NCI-H1694 (cell line): ENCODE measurements around the gene UBXN10.
A peak's percentile ranks its signal among the peaks of the same experiment; 100 is the strongest.

Source experiments
- DNase-seq: peaks from one replicate; lab custom pipeline; 2025; lab: John Stamatoyannopoulos, UW

UBXN10 gene

DNA sequence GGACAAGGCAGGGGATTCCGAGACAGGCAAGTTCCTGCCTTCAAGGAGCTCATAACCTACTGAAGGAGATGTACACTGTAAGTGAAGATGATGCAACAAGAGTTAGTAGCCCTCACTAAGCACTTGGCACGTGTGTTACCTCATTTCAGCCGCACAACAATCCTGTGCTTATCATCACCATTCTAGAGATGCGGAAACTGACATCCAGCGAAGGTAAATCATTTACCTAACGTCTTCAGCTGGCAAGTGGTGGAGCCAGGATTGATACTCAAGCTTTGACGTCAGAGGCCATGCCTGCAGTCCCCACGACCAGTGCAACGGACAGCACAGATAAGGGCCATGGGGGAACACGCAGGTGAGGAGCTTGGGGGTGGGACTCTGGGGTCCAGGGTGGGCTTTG, 2.9 kb upstream of the UBXN10 start:
- no peak for DNase-seq

DNA sequence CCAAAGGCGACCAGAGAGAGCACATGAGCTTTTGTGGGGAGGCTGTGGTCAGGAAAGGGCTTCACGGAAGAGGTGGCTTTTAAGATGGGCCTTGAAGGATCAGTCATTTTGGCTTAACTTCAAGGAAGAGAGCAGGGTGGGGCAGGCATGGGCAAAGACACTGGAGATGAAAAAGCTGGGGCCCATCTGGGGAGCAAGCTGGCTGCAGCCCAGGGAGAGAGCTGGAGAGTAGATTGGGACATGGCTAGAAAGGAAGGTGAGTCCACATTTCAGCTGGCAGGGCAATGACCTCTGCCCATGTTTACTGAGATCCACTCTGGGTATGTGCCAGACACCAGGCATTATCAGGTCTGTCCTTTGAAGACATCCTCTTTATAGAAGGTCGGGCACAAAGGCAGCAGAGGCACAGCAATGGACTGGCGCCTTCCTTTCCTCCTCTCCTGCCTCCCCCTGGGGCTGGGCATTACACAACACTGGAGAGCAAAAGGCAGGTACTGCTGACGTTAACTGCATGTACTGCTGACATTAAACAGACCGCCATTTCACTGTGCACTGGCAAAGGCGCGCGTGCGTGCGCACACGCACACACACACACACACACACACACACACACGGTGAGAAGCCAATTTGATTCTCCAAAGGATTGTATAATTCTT, 2.2 kb upstream of the UBXN10 start:
- DNase-seq: no peak

DNA sequence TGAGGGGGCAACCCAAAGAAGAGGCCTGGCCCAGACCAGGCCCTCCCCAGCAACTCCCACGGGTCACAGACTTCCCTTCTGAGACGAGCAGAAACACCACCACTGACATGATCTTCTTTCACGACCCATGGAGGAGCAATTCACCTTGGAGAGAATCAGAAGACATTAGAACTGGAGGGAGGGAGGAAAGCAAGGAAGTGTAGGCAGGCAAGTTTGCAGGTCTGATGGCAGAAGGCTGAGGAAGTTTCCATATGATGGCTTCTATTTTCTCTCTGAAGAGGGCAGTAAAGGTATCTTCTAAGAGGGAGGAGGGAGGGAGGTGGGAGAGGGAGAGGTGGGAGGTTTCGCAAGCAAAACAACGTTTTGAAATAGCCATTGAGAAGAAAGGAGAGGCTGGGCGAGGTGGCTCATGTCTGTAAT, 1.4 kb upstream of the UBXN10 start:
- no peak for DNase-seq

DNA sequence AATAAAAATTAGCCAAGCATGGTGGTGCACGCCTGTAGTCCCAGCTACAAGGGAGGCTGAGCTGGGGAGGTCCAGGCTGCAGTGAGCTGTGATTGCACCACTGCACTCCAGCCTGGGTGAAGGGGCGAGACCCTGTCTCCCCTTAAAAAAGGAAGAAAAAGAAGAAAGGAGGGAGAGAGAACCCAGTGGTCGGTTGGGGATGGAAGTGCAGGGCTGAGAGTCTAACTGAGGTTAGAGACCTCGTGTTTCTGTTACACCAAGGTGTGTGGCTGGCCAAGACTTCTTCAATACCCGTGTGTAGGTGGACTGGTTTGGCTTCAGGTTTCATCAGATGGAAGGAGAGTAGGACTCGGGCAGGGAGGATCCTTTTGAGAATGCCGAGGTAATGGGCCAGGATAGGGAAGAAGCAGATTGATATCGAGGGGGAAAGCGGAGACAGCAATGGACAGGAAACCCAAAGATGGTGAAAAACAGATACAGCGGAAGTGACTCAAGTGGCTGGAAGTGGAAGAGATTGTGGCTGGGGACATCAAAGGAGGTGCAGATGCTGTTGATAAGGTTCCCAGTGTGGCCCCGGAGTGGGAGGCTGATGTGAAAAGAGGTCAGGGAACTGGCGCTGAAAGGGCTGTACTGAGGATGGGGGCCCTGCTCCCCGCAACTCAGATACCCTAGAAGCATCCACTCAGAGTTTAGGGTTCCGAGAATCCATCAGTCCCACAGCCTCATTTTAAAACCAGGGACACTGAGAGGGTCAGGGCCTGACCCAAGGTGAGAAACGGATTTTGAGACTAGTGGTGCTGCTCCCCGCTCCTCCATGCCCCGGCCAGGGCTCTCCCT, 681 bp upstream of the UBXN10 start:
- DNase-seq: no peak

DNA sequence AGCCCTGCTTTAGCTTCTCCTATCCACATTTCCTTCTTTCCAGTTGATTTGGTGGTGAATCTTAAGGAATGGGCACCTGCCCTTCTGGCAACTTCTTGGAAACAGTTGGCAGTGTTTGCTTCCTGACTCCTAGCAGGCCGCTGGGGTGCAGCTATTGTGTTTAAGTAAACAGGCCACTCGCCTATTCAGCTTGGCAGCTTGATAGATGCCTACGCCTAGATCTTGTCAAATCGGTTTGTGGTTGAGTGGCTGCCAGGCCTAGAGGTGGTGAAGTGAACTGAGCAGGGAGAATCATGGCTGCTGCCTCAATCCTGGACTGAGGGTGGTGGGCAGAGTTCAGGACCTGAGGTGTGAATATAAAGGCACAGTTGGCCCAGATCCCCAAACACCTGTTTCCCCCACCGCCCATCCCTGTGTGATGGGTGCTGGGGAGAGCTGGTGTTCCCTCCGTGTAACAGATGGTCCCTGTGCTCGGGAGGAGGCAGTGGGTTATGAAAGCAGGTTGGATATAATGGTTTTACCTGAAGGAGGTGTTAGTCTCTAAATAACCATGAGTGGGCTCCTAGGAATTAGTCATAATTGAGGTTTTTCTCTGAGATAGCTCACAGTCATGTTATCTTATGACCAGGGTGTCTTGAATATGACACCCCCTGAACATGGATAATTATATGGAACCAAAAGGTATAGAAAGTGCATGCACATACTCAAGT, 1.4 kb downstream of the UBXN10 start:
- DNase-seq: peak; percentile 48

DNA sequence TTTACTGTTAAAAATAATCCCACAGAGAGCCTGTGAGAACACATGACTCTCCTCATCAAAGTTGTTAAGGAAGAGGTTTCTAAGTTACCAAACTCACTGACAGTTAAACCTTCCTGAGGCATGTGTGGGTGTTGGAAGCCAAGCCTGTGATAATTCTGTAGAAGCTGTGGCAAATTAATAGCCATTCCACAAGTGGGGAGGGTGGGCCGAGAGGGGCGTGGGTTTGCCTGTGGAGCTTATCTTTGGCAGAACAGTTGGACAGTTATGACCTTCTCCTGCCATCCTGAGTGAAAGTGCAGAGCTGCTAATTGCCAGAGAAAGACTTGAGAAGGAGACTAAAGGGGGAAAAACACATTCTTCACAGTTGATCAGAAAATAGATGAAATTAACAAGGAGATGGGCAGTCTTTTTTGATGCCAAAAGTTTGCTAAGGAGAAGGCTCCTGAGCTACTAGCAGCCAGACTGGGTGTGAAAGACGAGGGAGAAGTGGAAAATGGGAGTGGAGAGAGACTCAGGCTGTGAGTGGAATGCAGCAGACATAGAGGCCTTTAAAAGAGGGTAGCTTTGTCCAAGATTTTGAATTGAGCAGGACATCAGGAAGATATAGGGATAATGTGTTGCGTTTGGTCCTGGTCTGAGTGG, 2.0 kb downstream of the UBXN10 start:
- DNase-seq: no peak

DNA sequence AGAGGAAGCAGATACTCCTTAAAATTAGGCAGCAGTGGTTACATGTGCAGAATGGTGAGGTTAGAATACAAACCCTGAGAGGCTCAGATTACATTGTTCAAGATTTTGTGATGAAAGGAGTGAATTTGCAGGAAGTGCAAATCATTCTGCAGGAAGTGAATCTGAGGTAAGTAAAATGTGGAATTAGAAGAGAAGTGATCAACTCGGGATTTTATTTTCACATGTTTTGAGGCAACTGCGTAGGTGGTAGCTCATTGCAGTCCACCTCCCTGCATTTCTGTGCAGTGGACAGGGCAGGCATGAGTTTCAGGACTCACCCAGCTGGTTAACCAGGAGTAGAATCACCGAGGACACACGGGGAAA, 2.5 kb downstream of the UBXN10 start:
- DNase-seq: no peak

DNA sequence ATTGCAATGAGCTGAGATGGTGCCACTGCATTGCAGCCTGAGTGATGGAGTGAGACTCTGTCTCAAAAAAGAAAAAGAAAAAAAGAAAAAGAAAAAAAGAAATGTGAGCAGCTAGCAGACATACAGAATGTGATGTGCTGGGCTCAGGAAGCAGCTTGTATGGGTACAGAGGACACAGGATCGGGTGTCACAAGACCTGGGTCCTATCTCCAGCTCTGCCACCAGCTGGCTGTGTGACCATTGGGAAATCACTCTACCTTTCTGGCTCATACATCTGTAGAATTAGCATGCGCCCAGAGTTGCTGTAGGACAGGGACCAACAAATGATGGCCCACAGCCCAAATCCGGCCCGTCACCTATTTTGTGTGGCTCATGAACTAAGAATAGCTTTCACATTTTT, 3.8 kb downstream of the UBXN10 start:
- DNase-seq: no peak

DNA sequence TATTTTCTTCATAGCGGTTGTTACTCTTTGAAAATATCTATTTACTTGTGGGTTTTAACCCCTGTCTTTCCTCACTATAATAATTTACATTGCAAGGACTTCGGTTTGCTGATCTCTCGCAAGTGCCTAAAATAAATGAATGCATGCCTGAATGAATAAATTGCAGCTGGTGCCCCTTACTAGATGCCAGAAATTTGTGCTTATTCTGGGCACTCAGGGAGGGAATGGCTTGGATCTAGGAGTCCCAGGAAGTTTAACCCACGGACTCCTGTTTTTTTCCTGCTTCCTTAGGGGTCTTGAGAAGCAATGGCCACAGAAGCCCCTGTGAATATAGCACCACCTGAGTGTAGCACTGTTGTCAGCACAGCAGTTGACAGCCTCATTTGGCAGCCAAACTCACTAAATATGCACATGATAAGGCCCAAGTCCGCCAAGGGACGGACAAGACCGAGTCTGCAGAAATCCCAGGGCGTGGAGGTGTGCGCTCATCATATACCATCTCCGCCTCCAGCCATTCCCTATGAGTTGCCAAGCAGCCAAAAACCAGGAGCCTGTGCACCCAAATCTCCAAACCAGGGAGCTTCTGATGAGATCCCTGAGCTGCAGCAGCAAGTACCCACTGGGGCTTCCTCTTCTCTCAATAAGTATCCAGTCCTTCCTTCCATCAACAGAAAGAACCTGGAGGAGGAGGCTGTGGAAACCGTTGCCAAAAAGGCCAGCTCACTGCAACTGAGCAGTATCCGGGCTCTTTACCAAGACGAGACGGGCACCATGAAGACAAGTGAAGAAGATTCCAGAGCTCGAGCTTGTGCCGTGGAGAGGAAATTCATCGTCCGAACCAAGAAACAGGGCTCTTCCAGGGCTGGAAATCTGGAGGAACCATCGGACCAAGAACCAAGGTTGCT, 4.6 kb downstream of the UBXN10 start:
- DNase-seq: no peak

DNA sequence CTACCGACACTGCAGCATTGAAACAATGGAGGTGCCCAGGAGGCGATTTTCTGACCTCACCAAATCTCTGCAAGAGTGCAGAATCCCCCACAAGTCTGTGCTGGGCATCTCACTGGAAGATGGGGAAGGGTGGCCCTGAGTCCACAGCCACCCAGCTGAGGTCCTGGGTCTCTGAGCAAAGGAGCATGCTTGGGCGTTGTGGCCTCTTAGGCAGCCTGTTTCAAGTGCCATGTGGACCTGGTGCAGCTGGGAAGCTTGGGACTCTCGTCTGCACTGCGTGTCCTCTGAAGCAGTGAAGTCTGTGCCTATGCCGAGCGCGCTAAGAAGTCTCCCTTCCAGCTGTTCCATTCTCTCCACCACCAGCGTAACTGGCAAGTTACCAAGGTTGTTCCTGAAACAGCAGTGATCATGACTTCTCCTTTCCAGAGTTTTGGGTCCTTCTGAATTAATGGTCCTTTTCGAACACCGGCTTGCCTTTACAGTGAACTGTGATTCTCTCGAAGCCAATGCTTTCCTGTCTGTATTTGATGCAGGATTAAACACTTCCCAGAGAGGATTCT, 5.5 kb downstream of the UBXN10 start:
- DNase-seq: peak; percentile 36

DNA sequence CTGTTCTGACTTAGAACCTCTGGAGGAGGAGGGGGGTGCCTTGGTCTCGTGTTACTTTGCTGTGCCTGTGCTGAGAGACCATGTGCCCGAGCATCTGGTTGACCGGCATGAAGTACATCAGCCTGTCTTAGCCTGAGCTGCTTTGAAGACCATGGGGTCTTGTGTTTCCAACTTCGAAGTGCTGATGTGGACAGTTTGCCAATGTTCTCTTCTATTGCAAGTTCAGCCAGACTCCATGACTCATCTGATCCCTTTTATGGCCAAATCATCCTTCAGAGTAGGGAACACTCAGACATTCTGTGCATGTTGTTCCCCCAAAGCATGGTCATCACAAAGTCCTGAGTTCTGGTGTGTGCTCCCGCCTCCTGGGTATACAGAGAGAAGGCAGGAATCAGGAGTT, 6.5 kb downstream of the UBXN10 start:
- no peak for DNase-seq

DNA sequence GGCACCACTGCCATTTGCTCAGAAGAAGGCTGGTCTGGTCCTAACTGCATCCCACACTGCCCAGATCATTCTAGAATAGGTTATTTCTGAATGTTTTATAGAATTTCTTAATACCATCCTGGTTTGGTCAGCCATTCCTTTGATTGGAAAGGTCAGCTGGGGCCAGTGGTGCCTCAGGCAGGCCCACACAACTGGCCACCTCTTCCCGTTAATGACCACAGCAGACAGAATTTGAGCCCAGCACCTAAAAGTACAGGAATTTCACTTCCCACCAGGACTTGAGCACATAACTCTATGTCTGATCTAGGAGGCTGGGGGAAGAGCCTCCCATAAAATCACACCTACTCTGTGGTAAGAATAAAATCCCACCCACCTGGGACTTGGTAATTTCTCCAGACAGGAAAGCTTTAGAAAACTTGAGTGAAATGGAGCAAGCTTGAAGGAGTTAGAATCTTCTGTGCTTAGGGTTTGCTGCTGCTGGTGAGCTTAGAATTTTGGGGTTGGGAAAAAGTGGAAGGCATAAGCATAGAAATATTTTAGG, 7.0 kb downstream of the UBXN10 start:
- DNase-seq: no peak

DNA sequence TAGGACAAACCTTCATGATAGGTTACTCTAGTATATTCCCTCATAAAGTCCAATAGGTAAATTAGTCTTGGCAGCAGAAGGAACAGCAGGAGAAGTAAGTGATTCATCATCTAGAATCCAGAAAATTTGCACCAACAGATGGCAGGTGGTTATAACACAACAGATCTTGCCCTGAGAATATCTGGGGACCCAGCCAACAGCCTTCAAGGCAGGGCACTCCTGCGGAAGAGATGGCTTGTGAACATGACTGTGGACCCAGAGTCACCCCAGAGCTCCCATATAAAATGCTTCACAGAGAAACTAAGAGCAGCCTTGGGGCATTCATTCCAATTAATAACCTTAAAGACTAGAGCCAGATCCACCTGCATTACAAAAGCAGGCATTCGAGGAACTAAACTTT, 8.3 kb downstream of the UBXN10 start:
- DNase-seq: peak; percentile 83

DNA sequence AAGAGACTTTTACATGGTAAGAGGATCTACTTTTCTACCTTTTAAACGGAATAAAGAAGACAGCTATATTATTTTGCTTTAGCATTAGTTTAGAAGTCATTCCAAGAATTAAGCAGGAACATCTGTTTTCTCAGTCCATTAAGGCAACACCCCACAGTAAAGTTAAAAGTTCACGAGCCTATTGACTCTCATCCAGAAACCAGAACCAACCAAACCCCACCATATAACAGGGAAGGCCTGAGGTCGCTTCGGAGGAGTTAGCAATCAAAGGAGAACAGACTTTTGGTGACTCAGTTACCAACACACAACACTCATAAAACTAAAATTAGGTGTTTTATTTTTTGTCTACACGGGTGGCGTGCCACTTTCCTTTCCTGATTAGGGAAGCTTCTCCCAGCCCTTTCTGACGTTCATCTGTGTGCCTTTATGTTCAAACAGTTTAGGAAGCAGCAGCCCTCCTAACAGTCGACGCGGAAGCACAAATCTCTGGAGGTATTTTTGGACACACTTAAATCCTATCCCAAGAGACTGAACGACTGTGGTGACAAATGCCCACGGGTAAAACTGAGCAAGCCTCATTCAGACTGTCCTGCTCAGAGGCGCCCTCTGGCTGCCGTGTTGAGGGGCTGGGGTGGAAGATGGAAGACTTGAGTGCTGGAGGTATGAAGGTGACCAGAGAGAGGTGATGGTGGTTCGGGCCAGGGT, 9.0 kb downstream of the UBXN10 start:
- DNase-seq: peak; percentile 70

DNA sequence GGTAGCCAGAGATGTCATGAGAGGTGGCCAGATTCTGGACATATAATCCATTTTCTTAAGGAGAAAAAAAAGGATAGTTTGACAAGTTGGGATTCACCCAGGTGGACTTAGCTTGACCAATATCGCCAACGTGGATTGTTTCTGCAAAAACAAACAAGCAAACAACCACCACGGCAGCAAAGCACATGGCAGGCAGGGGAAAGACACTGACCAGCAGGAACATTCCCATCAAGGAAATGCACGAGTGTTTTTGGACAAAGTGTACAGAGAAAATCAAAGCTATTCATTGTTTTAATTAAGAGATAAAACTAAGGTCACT, 9.5 kb downstream of the UBXN10 start:
- no peak for DNase-seq

DNA sequence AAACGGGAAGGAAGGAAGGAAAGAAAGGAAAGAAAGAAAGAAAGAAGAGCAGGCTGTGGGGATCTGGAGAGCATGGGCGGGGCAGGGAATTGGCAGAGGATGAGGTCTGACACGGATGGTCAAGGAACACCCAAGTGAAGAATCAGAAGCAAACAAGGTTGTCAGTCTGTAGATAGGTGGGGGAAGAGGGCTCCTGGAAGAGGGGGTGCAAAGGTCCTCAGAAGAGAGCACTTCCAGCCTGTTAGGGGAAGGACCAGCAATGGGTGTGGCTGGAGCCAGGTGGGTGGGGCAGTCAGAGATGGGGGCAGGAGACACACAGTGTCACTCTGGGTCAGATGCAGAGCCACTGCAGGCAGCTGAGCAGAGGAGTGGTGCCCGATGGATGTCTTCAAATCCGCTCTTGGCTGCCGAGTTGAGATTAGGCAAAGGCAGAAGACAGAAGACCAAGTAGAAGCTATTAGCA, 11.5 kb downstream of the UBXN10 start:
- DNase-seq: no peak

DNA sequence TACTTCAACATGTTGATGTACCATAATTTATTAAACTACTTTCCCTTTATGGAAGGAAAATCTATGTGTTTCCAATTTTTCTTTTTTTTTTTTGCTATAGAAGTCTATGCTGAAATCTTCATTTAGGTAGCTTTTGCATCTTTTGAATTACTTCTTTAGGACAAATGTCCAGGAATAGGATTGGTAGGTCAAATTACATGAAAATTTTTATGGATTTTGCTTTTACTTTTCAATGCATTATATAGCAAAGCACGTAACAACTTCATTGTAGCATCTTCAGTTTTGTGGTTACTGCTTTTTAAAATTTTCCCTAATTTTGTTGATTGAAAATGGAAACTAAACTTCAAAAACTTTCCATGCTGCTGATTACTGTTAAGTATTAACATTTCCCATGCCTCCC, 12.4 kb downstream of the UBXN10 start:
- DNase-seq: no peak

DNA sequence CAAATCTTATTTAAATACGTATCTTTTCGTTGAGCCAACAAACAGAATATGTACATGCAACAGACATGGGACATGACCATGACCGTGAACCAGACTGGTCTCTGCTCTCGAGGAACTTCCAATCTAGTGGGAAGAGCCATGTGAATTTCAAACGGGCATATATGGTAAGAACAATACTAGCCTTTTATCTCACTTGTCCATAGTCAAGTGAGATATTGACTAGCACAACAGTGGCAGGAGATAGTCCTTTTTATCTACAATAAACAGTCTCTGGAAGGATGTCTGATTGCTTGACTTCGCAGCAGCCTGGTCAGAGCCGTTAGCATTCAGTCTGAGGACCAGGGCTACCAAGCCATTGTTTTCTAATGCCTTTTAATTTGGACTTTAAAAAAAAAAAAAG, 13.0 kb downstream of the UBXN10 start:
- no peak for DNase-seq

DNA sequence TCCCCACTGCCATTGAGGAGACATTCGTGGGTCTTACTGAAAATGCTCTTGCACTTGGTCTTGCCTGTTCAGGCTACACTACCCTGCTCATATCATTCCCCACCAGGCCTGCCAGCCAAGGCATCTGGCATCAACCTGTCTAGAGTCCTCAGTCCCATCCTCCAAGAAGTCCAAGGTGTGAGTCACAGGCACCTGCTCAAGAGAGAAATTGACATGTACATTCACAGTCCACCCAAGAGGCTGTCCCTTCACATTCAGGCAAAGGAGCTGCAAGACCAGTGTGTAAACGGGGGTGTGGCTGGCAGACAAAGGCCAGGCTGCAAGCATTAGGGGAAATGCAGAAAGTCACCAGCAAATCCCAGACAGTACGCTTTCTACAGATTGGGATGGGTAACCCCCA, 13.5 kb downstream of the UBXN10 start:
- no peak for DNase-seq

DNA sequence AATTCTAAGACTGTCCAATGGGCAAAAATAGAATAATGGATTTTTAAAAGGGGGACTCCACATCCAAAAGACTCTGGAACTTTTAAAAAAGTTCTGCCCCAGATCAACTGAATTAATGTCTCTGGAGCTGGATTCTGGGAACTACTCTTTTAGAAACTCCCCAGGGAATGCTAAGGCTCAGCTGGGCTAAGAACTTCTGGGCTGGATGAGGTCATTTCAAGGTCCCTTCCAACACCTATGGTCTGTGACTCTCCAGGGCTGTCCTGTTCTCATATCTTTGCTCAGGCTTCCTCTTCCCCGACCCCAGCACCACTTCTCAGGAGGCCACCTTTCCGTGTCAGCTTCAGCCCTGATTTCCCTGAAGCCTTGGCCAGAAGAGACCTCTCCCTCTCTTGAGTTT, 13.9 kb downstream of the UBXN10 start:
- DNase-seq: no peak
